Right cardiac atrium (tissue), 5 donors: ENCODE data around the gene DNAAF2. TPM values are rescaled to one million over a fixed set of nuclear protein-coding genes. Genes with fewer than 3 reads are reported as not detected.
"Not testable (repeated sequence)": the region's sequence is repeated elsewhere in the genome, so short reads cannot be mapped to it uniquely, and the experiment has no call there.

Experiments used
- ATAC-seq, 2 donors: fragments of 200-7000 bp; cut with Tn5 transposase; one replicate each; pipeline versions ENCODE4 v1.8.0 to v1.9.1; 2020; ENCODE audit warnings: moderate library complexity in 2 of 2, mild to moderate bottlenecking in 1 of 2
- DNase-seq, 3 donors: peaks; one replicate each; pipeline ENCODE4 v3.0.0-alpha.2; 2020
- H3K27ac ChIP-seq: one replicate; pipeline ENCODE4 v1.5.1; 2013; ENCODE audit warnings: mild to moderate bottlenecking, low read length, control low read depth, moderate library complexity
- H3K27me3 ChIP-seq: one replicate; pipeline ENCODE4 v1.6.1; 2013; ENCODE audit not compliant: control insufficient read depth, insufficient read depth
- H3K4me1 ChIP-seq: one replicate; pipeline ENCODE4 v1.6.1; 2013; ENCODE audit warnings: low read length; ENCODE audit not compliant: control insufficient read depth, insufficient read depth
- H3K4me3 ChIP-seq: one replicate; pipeline ENCODE4 v1.5.1; 2013; ENCODE audit warnings: low read length, control low read depth
- H3K9me3 ChIP-seq: one replicate; pipeline ENCODE4 v1.6.1; 2013; ENCODE audit warnings: low read length; ENCODE audit not compliant: control insufficient read depth
- WGBS: extraction: QIAGEN DNeasy Blood & Tissue Kit; methylation state at CpG from one replicate; pipeline ENCODE4 v1.1.7; 2013; 5-methylcytosine and 5-hydroxymethylcytosine counted together
- intact Hi-C, 4 donors: fragments of 100-400 bp; cut with DNase I; formaldehyde crosslinking; loops; one replicate each; pipeline versions ENCODE4 v1.11.0 to v1.14.0; 2022 to 2023
- polyA plus RNA-seq: library from polyadenylated mRNA; stranded (reverse); fragments of 200-250 nt; gene quantifications from one replicate; pipeline ENCODE4 v1.2.3, GENCODE V29; 2013
- total RNA-seq, 4 donors: library from RNA; stranded (reverse); fragmentation: NEBNext Ultra II Directional; extraction: Animal tissue kit (Norgen Biotek cat#: 25700); gene quantifications; one replicate each; pipeline ENCODE4 v1.2.1, GENCODE V29; 2021
- donor health status: healthy with polysubstance abuse.
- donor health status: DM: no; HTN: yes; CAD: no.
- donor health status: DM: no; HTN: no; CAD: no.
- donor health status: DM: no; HTN: yes; CAD: no; lungs with severe emphysema.
- donor health status: DM: yes; HTN: yes; CAD: no.

Gene DNAAF2
- total and polyA plus RNA-seq, 5 donors = 5.3 to 7.1 (median 6.0) TPM

GRCh38 chr14:49598189-49598484, 36.9 kb downstream of the DNAAF2 start:
- intact Hi-C loops = no loop called here
- H3K4me1 ChIP-seq = no peaks in the 10 kb centered on the region

DNA sequence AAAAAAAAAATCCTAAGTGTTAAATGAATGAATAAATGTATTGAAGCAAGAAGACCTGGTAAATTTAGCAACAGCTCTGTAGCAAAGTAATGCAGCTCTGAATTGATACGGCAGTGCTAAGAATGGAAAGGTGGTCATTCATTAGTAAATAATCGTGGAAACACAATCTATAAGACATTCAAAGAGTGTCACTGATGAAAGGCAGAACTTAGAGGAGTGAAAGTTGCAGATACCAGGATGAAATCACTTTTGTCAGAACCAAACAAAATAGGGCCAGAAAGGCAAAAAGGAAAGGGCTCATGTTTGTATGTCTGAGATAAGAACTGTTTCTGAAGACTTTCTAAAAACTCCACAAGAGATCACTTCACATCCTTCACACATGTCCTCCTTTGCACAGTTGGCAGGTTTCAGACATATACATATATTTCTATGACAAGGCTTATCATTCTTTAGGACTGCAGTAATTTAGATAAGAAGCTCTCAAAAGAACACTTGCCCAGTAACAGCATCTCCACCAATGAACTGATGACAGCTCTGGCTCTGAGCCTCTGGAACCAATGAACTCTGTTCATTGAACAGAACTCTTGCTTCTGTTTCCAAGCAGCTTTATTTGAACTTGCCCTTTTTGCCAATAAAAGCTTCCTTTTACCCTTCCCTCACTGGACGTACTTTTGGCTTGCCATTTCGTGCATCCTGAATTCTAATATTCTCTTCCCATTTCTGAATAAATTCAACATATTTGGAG, 40.5 kb downstream of the DNAAF2 start:
- no peak for DNase-seq
- 8% methylated on average over 4 of the region's 4 CpGs for WGBS
- intact Hi-C loops = no loop called here
- no peaks in the 10 kb centered on the region for H3K4me1 ChIP-seq
- ATAC-seq = peak; percentile 33 to 35
- no peak overlapping the region for H3K4me3 ChIP-seq
- H3K27ac ChIP-seq = no peak overlapping the region
- H3K27me3 ChIP-seq = no peaks in the 10 kb centered on the region
- no peaks in the 10 kb centered on the region for H3K9me3 ChIP-seq

More at GRCh38 chr14:49598189-49598484, 36.9 kb downstream of the DNAAF2 start:
- Histone ChIP-seq H3K27me3 (no peaks in the 10 kb centered on the region), H3K27ac (peak overlapping the region; percentile 89), H3K4me3 (peak overlapping the region; percentile 92), H3K9me3 (no peaks in the 10 kb centered on the region)
- no peak for DNase-seq
- peak; percentile 25 to 27 for ATAC-seq
- under 1% methylated on average over 15 of the region's 15 CpGs for WGBS

- intact Hi-C loops = no loop called here
- H3K4me3 ChIP-seq = no peak overlapping the region
- H3K9me3 ChIP-seq = no peaks in the 10 kb centered on the region
- DNase-seq (no peak), ATAC-seq (no peak)
- no peaks in the 10 kb centered on the region for H3K4me1 ChIP-seq
- H3K27ac ChIP-seq = no peak overlapping the region
- 66% methylated on average over 3 of the region's 3 CpGs for WGBS
- H3K27me3 ChIP-seq = no peaks in the 10 kb centered on the region
Observed at GRCh38 chr14:49593016-49593415, 42.0 kb downstream of the DNAAF2 start.

DNA sequence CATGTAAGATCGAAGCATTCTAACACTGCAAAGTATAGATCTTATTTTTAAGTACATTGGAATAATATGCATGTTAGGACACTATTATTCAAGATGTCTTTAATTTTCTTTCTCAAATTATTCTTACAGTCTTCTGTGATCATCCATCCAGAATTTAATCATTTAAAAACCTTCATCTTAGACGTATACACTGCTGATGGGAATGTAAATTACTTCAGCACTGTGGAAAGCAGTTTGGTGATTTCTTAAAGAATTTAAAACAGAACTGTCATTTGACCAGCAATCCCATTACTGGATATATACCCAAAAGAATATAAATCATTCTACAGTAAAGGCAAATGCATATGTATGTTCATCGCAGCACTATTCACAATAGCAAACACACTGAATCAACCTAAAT, 45.7 kb downstream of the DNAAF2 start:
- no peak overlapping the region for H3K27ac ChIP-seq
- no peaks in the 10 kb centered on the region for H3K27me3 ChIP-seq
- peaks cover 3% of the 10 kb centered on the region for H3K4me1 ChIP-seq
- no peak for ATAC-seq
- no peak overlapping the region for H3K4me3 ChIP-seq
- WGBS = 88% methylated on average over 3 of the region's 3 CpGs
- DNase-seq = no peak
- no peaks in the 10 kb centered on the region for H3K9me3 ChIP-seq
- intact Hi-C loops = no loop called here

DNA sequence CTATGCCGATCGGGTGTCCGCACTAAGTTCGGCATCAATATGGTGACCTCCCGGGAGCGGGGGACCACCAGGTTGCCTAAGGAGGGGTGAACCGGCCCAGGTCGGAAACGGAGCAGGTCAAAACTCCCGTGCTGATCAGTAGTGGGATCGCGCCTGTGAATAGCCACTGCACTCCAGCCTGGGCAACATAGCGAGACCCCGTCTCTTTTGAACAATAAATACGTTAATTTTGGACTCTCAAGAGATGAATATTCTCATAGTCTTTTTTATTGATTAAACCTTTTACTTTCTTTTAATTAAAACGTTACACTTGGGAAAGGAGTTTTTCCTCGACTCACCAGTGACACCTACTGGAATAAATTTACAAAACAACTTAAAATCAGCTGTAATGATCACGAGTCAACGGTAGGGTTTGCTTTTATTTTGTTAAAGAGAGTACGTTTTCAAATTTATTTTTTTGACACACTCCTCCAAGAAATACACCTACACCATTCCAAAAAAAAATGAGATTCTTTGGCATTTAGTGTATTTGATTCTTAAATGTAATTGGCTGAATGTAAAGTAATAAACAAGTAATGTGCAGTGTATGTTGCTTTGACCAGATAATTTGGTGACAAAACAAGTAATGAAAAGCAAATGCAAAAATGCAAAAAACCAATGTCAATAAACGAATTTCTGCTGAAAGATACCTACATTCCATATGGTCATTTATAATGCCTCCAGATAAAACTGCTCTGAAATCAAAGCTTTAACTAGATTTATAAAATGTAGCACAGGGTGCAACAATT, 48.2 kb downstream of the DNAAF2 start:
- WGBS = 2% methylated on average over 11 of the region's 21 CpGs
- intact Hi-C loops = no loop called here
- Histone ChIP-seq H3K27me3 (no peaks in the 10 kb centered on the region), H3K4me1 (peaks cover 7% of the 10 kb centered on the region), H3K4me3 (peak overlapping the region; percentile 100), H3K27ac (peak overlapping the region; percentile 64), H3K9me3 (no peaks in the 10 kb centered on the region)
- DNase-seq (peak in 1 of 3 donors; percentile 40), ATAC-seq (peak; percentile 12 to 27)

GRCh38 chr14:49585803-49586672, 49.0 kb downstream of the DNAAF2 start, which contains the start of gene RPS29:
TSS of gene RPS29 (minus strand) at chr14:49586380. CDS start at chr14:49586346, 34 bp downstream.
- intact Hi-C loops = no loop called here
- H3K4me3 ChIP-seq = peak within 1 kb of the TSS; percentile 100
- no peaks in the 10 kb centered on the region for H3K9me3 ChIP-seq
- peak; percentile 98 to 99 (median 99) for DNase-seq
- no peaks in the 10 kb centered on the region for H3K27me3 ChIP-seq
- H3K4me1 ChIP-seq = peaks cover 7% of the 10 kb centered on the region
- WGBS = under 1% methylated on average over 54 of the region's 55 CpGs
- peak; percentile 99 for ATAC-seq
- H3K27ac ChIP-seq = peak within 1 kb of the TSS; percentile 100

DNA sequence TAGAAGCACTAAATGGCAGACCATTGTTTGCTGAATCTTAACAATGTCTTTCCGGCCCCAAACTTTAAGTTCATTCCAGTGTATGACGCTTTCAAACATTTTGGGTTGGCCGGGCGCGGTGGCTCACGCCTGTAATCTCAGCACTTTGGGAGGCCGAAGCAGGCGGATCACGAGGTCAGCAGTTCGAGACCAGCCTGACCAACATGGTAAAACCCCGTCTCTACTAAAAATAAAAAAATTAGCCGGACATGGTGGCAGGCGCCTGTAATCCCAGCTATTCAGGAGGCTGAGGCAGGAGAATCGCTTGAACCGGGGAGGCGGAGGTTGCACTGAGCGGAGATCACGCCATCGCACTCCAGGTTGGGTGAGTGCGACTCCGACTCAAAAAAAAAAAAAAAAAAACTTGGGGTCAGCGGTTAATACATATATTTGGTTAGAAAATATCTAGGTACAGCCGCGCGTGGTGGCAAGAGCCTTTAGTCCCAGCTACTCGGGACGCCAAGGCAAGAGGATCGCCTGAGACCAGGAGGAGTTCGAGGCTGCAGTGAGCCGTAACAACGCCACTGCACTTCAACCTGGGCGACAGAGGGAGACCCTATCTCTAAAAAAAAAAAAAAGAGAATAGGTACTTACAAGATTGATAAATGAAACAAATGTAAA, 49.9 kb downstream of the DNAAF2 start:
- H3K4me1 ChIP-seq, intact Hi-C loops, H3K9me3 ChIP-seq, DNase-seq, H3K27ac ChIP-seq, ATAC-seq, H3K27me3 ChIP-seq: not testable (repeated sequence)
- WGBS = 18% methylated on average over 32 of the region's 32 CpGs
- peak overlapping the region; percentile 100 for H3K4me3 ChIP-seq

- 90% methylated on average over 11 of the region's 11 CpGs for WGBS
- H3K27me3 ChIP-seq = no peaks in the 10 kb centered on the region
- ATAC-seq (no peak), DNase-seq (no peak)
- H3K9me3 ChIP-seq = no peaks in the 10 kb centered on the region
- no peak overlapping the region for H3K27ac ChIP-seq
- no peak overlapping the region for H3K4me3 ChIP-seq
- intact Hi-C loops = no loop called here
- peaks cover 9% of the 10 kb centered on the region for H3K4me1 ChIP-seq
Observed at GRCh38 chr14:49584058-49584457, 51.0 kb downstream of the DNAAF2 start.

- Histone ChIP-seq H3K4me3 (no peak overlapping the region), H3K4me1 (peaks cover 9% of the 10 kb centered on the region), H3K27me3 (no peaks in the 10 kb centered on the region), H3K27ac (no peak overlapping the region), H3K9me3 (no peaks in the 10 kb centered on the region)
- ATAC-seq (no peak), DNase-seq (no peak)
- intact Hi-C loops = no loop called here
- 92% methylated on average over 6 of the region's 6 CpGs for WGBS
Observed at GRCh38 chr14:49583629-49584028, 51.4 kb downstream of the DNAAF2 start.

- DNase-seq = no peak
- Histone ChIP-seq H3K27ac (no peak overlapping the region), H3K27me3 (no peaks in the 10 kb centered on the region), H3K4me1 (peaks cover 9% of the 10 kb centered on the region), H3K9me3 (no peaks in the 10 kb centered on the region), H3K4me3 (no peak overlapping the region)
- WGBS = 89% methylated on average over 4 of the region's 4 CpGs
- intact Hi-C loops = no loop called here
- no peak for ATAC-seq
Observed at GRCh38 chr14:49582113-49582977, 52.7 kb downstream of the DNAAF2 start.
